ENCODE data around the gene PAM16.

PAM16 gene

GRCh38 chr16:4383591-4384444 is 32.7 kb upstream of the PAM16 start:
- no peak for DNase-seq

GRCh38 chr16:4382795-4383357 is 31.8 kb upstream of the PAM16 start:
- no peak for DNase-seq

- no peak for DNase-seq
These were observed 31.0 kb upstream of the PAM16 start for GRCh38 chr16:4381935-4382794.

GRCh38 chr16:4381072-4381934 is 30.2 kb upstream of the PAM16 start:
- DNase-seq: peak; percentile 60

GRCh38 chr16:4380119-4381063 is 29.3 kb upstream of the PAM16 start:
- no peak for DNase-seq

- DNase-seq: no peak
These were observed 28.0 kb upstream of the PAM16 start for GRCh38 chr16:4378999-4379690.

- no peak for DNase-seq
These were observed 27.1 kb upstream of the PAM16 start for GRCh38 chr16:4378161-4378666.

GRCh38 chr16:4377573-4378154 is 26.5 kb upstream of the PAM16 start:
- peak; percentile 26 for DNase-seq

- DNase-seq: no peak
These were observed 25.9 kb upstream of the PAM16 start for GRCh38 chr16:4376893-4377572.

GRCh38 chr16:4376126-4376892 is 25.2 kb upstream of the PAM16 start:
- peak; percentile 83 for DNase-seq

GRCh38 chr16:4375717-4376116 is 24.6 kb upstream of the PAM16 start:
- DNase-seq: no peak

- peak; percentile 34 for DNase-seq
These were observed 23.0 kb upstream of the PAM16 start for GRCh38 chr16:4373909-4374742.

GRCh38 chr16:4373356-4373908 is 22.3 kb upstream of the PAM16 start:
- DNase-seq: no peak

GRCh38 chr16:4372578-4373355 is 21.6 kb upstream of the PAM16 start:
- peak; percentile 31 for DNase-seq

GRCh38 chr16:4372001-4372577 is 21.0 kb upstream of the PAM16 start:
- DNase-seq: no peak

- DNase-seq: peak; percentile 67
These were observed 20.4 kb upstream of the PAM16 start, which contains the start of gene VASN for GRCh38 chr16:4371357-4372000. Gene VASN, plus strand, starts transcription at chr16:4371848. Its CDS starts 9,030 bp downstream, at chr16:4380878.
